Raji (cell line): ENCODE data around the gene AP5B1.
A peak's percentile ranks its signal among the peaks of the same experiment; 100 is the strongest.

Source experiments
- POLR2A ChIP-seq: IDR thresholded peaks from 2 replicates; pipeline ENCODE4 v1.6.1; 2011; ENCODE audit warnings: low read depth, low read length, control low read depth; ENCODE audit not compliant: insufficient read depth

Gene AP5B1

GRCh38 chr11:65780770-65781151 is at the start of gene AP5B1:
Gene AP5B1, minus strand, starts transcription at chr11:65780976. Its CDS starts 385 bp downstream, at chr11:65780591.
- TF ChIP-seq POLR2A = 0 out of 2 replicates have a peak, but pooled peaks have one; percentile 54

- no peak for TF ChIP-seq POLR2A
These were observed 48.7 kb upstream of the AP5B1 start for GRCh38 chr11:65829459-65829858.

GRCh38 chr11:65826984-65827735 is 46.4 kb upstream of the AP5B1 start:
- no peak for TF ChIP-seq POLR2A

GRCh38 chr11:65822776-65823528 is 42.2 kb upstream of the AP5B1 start:
- no peak for TF ChIP-seq POLR2A

GRCh38 chr11:65821107-65821506 is 40.3 kb upstream of the AP5B1 start:
- TF ChIP-seq POLR2A = no peak

- peak; percentile 72 for TF ChIP-seq POLR2A
These were observed 37.3 kb upstream of the AP5B1 start for GRCh38 chr11:65817835-65818680.

GRCh38 chr11:65817312-65817834 is 36.6 kb upstream of the AP5B1 start:
- TF ChIP-seq POLR2A = no peak

- no peak for TF ChIP-seq POLR2A
These were observed 35.9 kb upstream of the AP5B1 start for GRCh38 chr11:65816696-65817095.

GRCh38 chr11:65814986-65815565 is 34.3 kb upstream of the AP5B1 start:
- no peak for TF ChIP-seq POLR2A

GRCh38 chr11:65814131-65814985 is 33.6 kb upstream of the AP5B1 start:
- no peak for TF ChIP-seq POLR2A

- TF ChIP-seq POLR2A = no peak
These were observed 31.1 kb upstream of the AP5B1 start for GRCh38 chr11:65811764-65812475.

- TF ChIP-seq POLR2A = peak; percentile 52
These were observed 29.5 kb upstream of the AP5B1 start for GRCh38 chr11:65810046-65810868.
